H1 (cell line): ENCODE data around the gene SKOR2. TPM values are rescaled to one million over a fixed set of nuclear protein-coding genes. Genes with fewer than 3 reads are reported as not detected.

Source experiments
- CTCF ChIA-PET: fragments of 300-600 bp; sonication (Branson Sonifier 250); formaldehyde crosslinking; loops from one replicate; lab custom pipeline; 2021; ENCODE audit not compliant: partially characterized antibody; lab: Charles Lee
- POLR2A ChIA-PET: fragments of 300-600 bp; sonication (Branson Sonifier 250); formaldehyde crosslinking; loops from one replicate; lab custom pipeline; 2021; ENCODE audit warnings: inconsistent platforms; ENCODE audit not compliant: partially characterized antibody; lab: Charles Lee
- DNase-seq, 2 experiments: peaks; one replicate each; pipeline versions ENCODE4 v3.0.0 to v3.0.0-alpha.2; 2010 to 2022; ENCODE audit warnings: low spot score in 2 of 2, low read depth in 1 of 2, mixed read lengths in 1 of 2
- FAIRE-seq: peaks from 2 replicates; lab custom pipeline; 2011; peaks lifted over from hg19 to GRCh38; lab: Jason Lieb, UNC
- H2AFZ ChIP-seq: 2 replicates; pipeline ENCODE4 v1.8.1; 2012; ENCODE audit warnings: low read length, inconsistent platforms
- H2AK5ac ChIP-seq: 2 replicates; pipeline ENCODE4 v1.6.1; 2013; ENCODE audit warnings: low read depth, low read length
- H2BK120ac ChIP-seq: replicated peaks from 2 replicates; pipeline ENCODE3; 2013; ENCODE audit warnings: low read depth, low read length, inconsistent platforms
- H2BK12ac ChIP-seq: 2 replicates; pipeline ENCODE4 v1.6.1; 2013; ENCODE audit warnings: low read depth, low read length
- H2BK15ac ChIP-seq: 2 replicates; pipeline ENCODE4 v1.6.1; 2013; ENCODE audit warnings: low read length
- H2BK20ac ChIP-seq: 2 replicates; pipeline ENCODE4 v1.6.1; 2013; ENCODE audit warnings: low read length
- H2BK5ac ChIP-seq: 2 replicates; pipeline ENCODE4 v1.6.1; 2013; ENCODE audit warnings: low read depth, low read length
- H3K14ac ChIP-seq: 2 replicates; pipeline ENCODE4 v1.6.1; 2013; ENCODE audit warnings: inconsistent platforms; ENCODE audit not compliant: insufficient read length
- H3K18ac ChIP-seq: 2 replicates; pipeline ENCODE4 v1.6.1; 2013; ENCODE audit warnings: low read length; ENCODE audit errors: extremely low read depth
- H3K23ac ChIP-seq: 2 replicates; pipeline ENCODE4 v1.6.1; 2013; ENCODE audit warnings: inconsistent platforms; ENCODE audit not compliant: insufficient read length
- H3K23me2 ChIP-seq: 2 replicates; pipeline ENCODE4 v1.6.1; 2013; ENCODE audit warnings: low read depth, low read length
- H3K27ac ChIP-seq: 2 replicates; pipeline ENCODE4 v1.6.1; 2011; ENCODE audit warnings: low read depth, low read length, inconsistent platforms
- H3K27me3 ChIP-seq, 4 experiments: replicated peaks in 1 of 4; 1 replicate in 1 of 4; 2 replicates in 3 of 4; pipeline versions ENCODE4 v1.6.1 to v1.8.1; 2011 to 2013; ENCODE audit warnings: low read length in 3 of 4, mild to moderate bottlenecking in 3 of 4, inconsistent platforms in 2 of 4, mixed read lengths in 2 of 4, moderate library complexity in 1 of 4; ENCODE audit not compliant: control insufficient read depth in 3 of 4, insufficient read depth in 3 of 4; ENCODE audit errors: extremely low read depth in 1 of 4
- H3K36me3 ChIP-seq, 4 experiments: 2 replicates each; pipeline versions ENCODE4 v1.6.1 to v1.8.1; 2011 to 2013; ENCODE audit warnings: mild to moderate bottlenecking in 4 of 4, low read length in 3 of 4, moderate library complexity in 2 of 4, control low read depth in 1 of 4, inconsistent platforms in 1 of 4; ENCODE audit not compliant: insufficient read depth in 4 of 4, control insufficient read depth in 2 of 4
- H3K4ac ChIP-seq: replicated peaks from 2 replicates; pipeline ENCODE3; 2013; ENCODE audit warnings: low read length, low read depth, mixed read lengths, inconsistent platforms; ENCODE audit not compliant: insufficient read length
- H3K4me1 ChIP-seq, 4 experiments: replicated peaks in 1 of 4; 1 replicate in 1 of 4; 2 replicates in 3 of 4; pipeline versions ENCODE4 v1.6.1 to v1.8.1; 2011 to 2013; ENCODE audit warnings: low read length in 3 of 4, inconsistent platforms in 2 of 4, mixed read lengths in 1 of 4; ENCODE audit not compliant: insufficient read depth in 4 of 4, control insufficient read depth in 3 of 4
- H3K4me2 ChIP-seq, 2 experiments: 2 replicates each; pipeline versions ENCODE4 v1.6.1 to v1.8.1; 2011 to 2013; ENCODE audit warnings: low read depth in 2 of 2, low read length in 2 of 2, control low read depth in 1 of 2, inconsistent platforms in 1 of 2, mild to moderate bottlenecking in 1 of 2; ENCODE audit not compliant: insufficient read depth in 1 of 2
- H3K4me3 ChIP-seq, 4 experiments: fragments of 200-600, 300-600 bp in 1 of 4; sonication (generic), shearing (Covaris generic), sonication (Bioruptor Twin) in 1 of 4; 2 replicates each; pipeline versions ENCODE4 v1.5.1 to v1.8.1; 2011 to 2016; ENCODE audit warnings: low read length in 4 of 4, low read depth in 3 of 4, control low read depth in 2 of 4, inconsistent platforms in 2 of 4, mild to moderate bottlenecking in 2 of 4, mixed read lengths in 1 of 4, moderate library complexity in 1 of 4; ENCODE audit not compliant: insufficient read depth in 2 of 4; ENCODE audit errors: extremely low read depth in 1 of 4
- H3K56ac ChIP-seq: replicated peaks from 2 replicates; pipeline ENCODE3; 2013; ENCODE audit warnings: low read depth, mild to moderate bottlenecking, mixed read lengths, low read length, inconsistent platforms; ENCODE audit not compliant: insufficient read length
- H3K79me1 ChIP-seq: 2 replicates; pipeline ENCODE4 v1.6.1; 2013; ENCODE audit warnings: low read depth, low read length, control low read depth
- H3K79me2 ChIP-seq, 2 experiments: 2 replicates each; pipeline versions ENCODE4 v1.6.1 to v1.8.1; 2012 to 2013; ENCODE audit warnings: low read length in 2 of 2, mild to moderate bottlenecking in 2 of 2, inconsistent platforms in 1 of 2; ENCODE audit not compliant: insufficient read depth in 2 of 2, control insufficient read depth in 1 of 2
- H3K9ac ChIP-seq, 4 experiments: replicated peaks in 1 of 4; 1 replicate in 1 of 4; 2 replicates in 3 of 4; pipeline versions ENCODE4 v1.6.1 to v1.8.1; 2011 to 2013; ENCODE audit warnings: low read depth in 3 of 4, low read length in 3 of 4, control low read depth in 2 of 4, mild to moderate bottlenecking in 2 of 4, moderate library complexity in 2 of 4, inconsistent platforms in 1 of 4; ENCODE audit errors: extremely low read depth in 1 of 4
- H3K9me3 ChIP-seq, 2 experiments: 2 replicates each; pipeline versions ENCODE4 v1.6.1 to v1.8.1; 2012 to 2013; ENCODE audit warnings: mild to moderate bottlenecking in 2 of 2, moderate library complexity in 2 of 2, control low read depth in 1 of 2, inconsistent platforms in 1 of 2, low read depth in 1 of 2, low read length in 1 of 2, mixed read lengths in 1 of 2; ENCODE audit not compliant: insufficient read depth in 2 of 2
- H4K20me1 ChIP-seq, 2 experiments: replicated peaks in 1 of 2; 2 replicates each; pipeline versions ENCODE3 to v1.8.1; 2011 to 2013; ENCODE audit warnings: inconsistent platforms in 2 of 2, low read length in 2 of 2, mild to moderate bottlenecking in 1 of 2; ENCODE audit not compliant: insufficient read depth in 2 of 2, control insufficient read depth in 1 of 2
- H4K5ac ChIP-seq: 2 replicates; pipeline ENCODE4 v1.6.1; 2013; ENCODE audit warnings: low read length, low read depth, mixed read lengths, inconsistent platforms; ENCODE audit not compliant: insufficient read length
- H4K8ac ChIP-seq: 2 replicates; pipeline ENCODE4 v1.8.0; 2013; ENCODE audit warnings: mild to moderate bottlenecking, moderate library complexity, low read length, inconsistent platforms; ENCODE audit not compliant: insufficient read depth; ENCODE audit errors: extremely low read depth
- H4K91ac ChIP-seq: replicated peaks from 2 replicates; pipeline ENCODE3; 2013; ENCODE audit warnings: low read length, mixed read lengths, inconsistent platforms; ENCODE audit not compliant: insufficient read length
- EGR1 ChIP-seq: IDR thresholded peaks from 2 replicates; pipeline ENCODE4 v1.6.1; 2011; ENCODE audit warnings: low read depth, low read length, borderline replicate concordance
- EZH2 ChIP-seq: fragments of 200-600 bp; sonication (generic); IDR thresholded peaks from 2 replicates; pipeline ENCODE4 v1.7.1; 2012; ENCODE audit warnings: low read depth, mild to moderate bottlenecking, moderate library complexity, low read length, inconsistent platforms; ENCODE audit not compliant: severe bottlenecking
- RNF2 ChIP-seq: fragments of 200-900, 300-1000 bp; sonication (generic); IDR thresholded peaks from 2 replicates; pipeline ENCODE4 v1.7.1; 2016; ENCODE audit warnings: borderline replicate concordance, low read depth, mild to moderate bottlenecking, antibody characterized with exemption, low read length; ENCODE audit not compliant: poor library complexity, severe bottlenecking; ENCODE audit errors: missing control alignments
- SUZ12 ChIP-seq: fragments of 200-600 bp; sonication (generic); IDR thresholded peaks from 2 replicates; pipeline ENCODE4 v1.6.1; 2012; ENCODE audit warnings: mild to moderate bottlenecking, inconsistent platforms, low read length, moderate library complexity, mixed read lengths
- WGBS, 2 experiments: shearing (Covaris generic) in 1 of 2; methylation state at CpG; one replicate each; pipeline versions ENCODE4 v1.1.6 to v1.1.7; 2013 to 2015; ENCODE audit warnings: low lambda C conversion rate in 2 of 2, mixed read lengths in 2 of 2, inconsistent platforms in 1 of 2, low coverage in 1 of 2, missing lambda C conversion rate in 1 of 2; ENCODE audit not compliant: insufficient replicate concordance in 2 of 2, insufficient coverage in 1 of 2, insufficient read length in 1 of 2; ENCODE audit errors: extremely low coverage in 1 of 2, missing lambda C conversion rate in 1 of 2; 5-methylcytosine and 5-hydroxymethylcytosine counted together
- polyA plus RNA-seq, 7 experiments: library from polyadenylated mRNA; depleted of rRNA in 3 of 7; stranded (reverse) in 5 of 7; unstranded in 2 of 7; fragments of >200 nt in 5 of 7; fragments of 200-250 nt in 2 of 7; gene quantifications; 1 replicate in 5 of 7; 2 replicates in 1 of 7; 4 replicates in 1 of 7; pipeline versions ENCODE4 v1.2.1 to v1.2.3, GENCODE V29; 2011 to 2013; ENCODE audit warnings: missing spikeins in 2 of 7, mixed read lengths in 2 of 7
- total RNA-seq: library from RNA; stranded (reverse); fragmentation: NEBNext Ultra II Directional; extraction: Animal tissue kit (Norgen Biotek cat#: 25700); gene quantifications from 2 replicates; pipeline ENCODE4 v1.2.1, GENCODE V29; 2021

SKOR2 gene
- total and polyA plus RNA-seq, 2 of the 8 experiments (the other 6 are each of a cell fraction or from before 2014, with no cell fraction given) = 0.05 to 0.11 TPM

DNA sequence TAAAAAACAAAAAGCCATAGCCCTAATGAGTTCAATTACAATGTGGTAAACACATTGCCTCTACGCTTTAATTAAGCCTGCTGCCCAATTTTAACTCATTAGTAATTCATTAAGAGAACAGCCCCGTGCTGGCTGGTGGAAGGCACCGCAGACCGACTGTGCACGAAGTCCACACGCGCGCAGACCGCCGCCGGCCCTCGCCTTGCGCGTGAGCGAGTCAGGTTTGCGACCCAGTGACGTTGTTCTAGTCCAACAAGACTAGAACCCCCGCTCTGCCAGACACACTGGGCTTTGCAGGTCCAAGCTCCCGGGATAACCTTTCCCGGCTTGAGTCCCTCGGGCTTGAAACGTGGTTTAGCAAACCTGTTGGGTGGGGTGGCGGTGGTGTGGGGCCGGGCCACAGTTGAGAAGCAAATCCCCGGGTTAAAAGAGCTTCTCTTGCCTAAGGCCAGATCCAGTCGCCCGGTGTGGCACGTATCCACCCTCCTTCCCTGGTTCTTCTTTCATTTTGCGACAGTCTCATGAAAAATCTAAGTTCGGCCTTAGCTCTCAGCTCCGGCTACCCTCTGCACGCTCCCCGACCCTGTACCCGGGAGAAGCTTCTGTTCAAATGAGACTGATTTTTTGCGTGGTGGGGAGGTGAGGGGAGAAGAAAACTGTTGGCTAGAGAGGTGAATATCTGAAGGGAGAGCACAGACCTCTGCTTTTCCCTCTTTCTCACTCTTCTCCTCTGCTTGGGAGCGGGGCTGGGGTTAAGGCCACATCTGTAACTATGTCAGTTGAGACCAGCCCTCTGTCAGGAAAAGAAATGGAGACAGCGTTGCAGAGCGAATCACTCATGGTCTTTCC is 11.1 kb upstream of the SKOR2 start:
- ChIA-PET CTCF (interaction anchor here (0.6 to 10.0 kb wide), 24 partner anchors 9 to 494 kb away, joined by 3 to 146 read pairs (median 4); partner anchors contain the start of gene SKOR2), POLR2A (interaction anchor here (0.6 to 1.5 kb wide), 6 partner anchors 9 to 148 kb away, joined by 3 to 5 read pairs (median 3); partner anchors contain the start of gene HDHD2)
- peaks cover 6 to 12% of the 10 kb centered on the region in 2 experiments for H4K20me1 ChIP-seq
- peaks cover 66 to 92% (median 74%) of the 10 kb centered on the region in 4 experiments for H3K27me3 ChIP-seq
- H3K9ac ChIP-seq = no peak overlapping the region
- no peak overlapping the region for H3K14ac ChIP-seq
- peak in 1 of 2 experiments; percentile 56 for DNase-seq
- no peak overlapping the region for H3K56ac ChIP-seq
- H3K4me1 ChIP-seq = peaks cover 5 to 24% (median 16%) of the 10 kb centered on the region in 4 experiments
- H2BK20ac ChIP-seq = no peak overlapping the region
- H2BK120ac ChIP-seq = no peak overlapping the region
- no peak overlapping the region for H3K27ac ChIP-seq
- H2AK5ac ChIP-seq = no peak overlapping the region
- TF ChIP-seq RNF2 (peak; percentile 78), EZH2 (peak; percentile 98), SUZ12 (peak; percentile 97), EGR1 (no peak)
- 7% methylated on average over 38 of the region's 38 CpGs; no CpG with 5 or more reads in 1 of the 2 experiments for WGBS, 2 experiments
- no peak overlapping the region for H3K4ac ChIP-seq
- 0 out of 8 replicates have a peak, but pooled peaks cover 0 to 2% (median 0%) of the 10 kb centered on the region in 4 experiments for H3K36me3 ChIP-seq
- H3K79me1 ChIP-seq = no peaks in the 10 kb centered on the region
- peaks cover 14% of the 10 kb centered on the region; the same call in 1 of the 2 replicates for H3K23me2 ChIP-seq
- no peaks in the 10 kb centered on the region for H3K79me2 ChIP-seq
- H3K4me3 ChIP-seq = peak overlapping the region; percentile 55 to 84 (median 78); a peak in 7 of 8 replicates
- H3K4me2 ChIP-seq = peak overlapping the region; percentile 82 to 98
- no peak for FAIRE-seq
- no peak overlapping the region for H2BK15ac ChIP-seq
- H2BK12ac ChIP-seq = no peak overlapping the region; the same call in 1 of the 2 replicates
- H3K9me3 ChIP-seq = no peaks in the 10 kb centered on the region; a peak in 1 of 4 replicates
- no peak overlapping the region for H3K23ac ChIP-seq
- peak overlapping the region; percentile 94 for H2AFZ ChIP-seq
- H4K5ac ChIP-seq = no peak overlapping the region
- no peak overlapping the region for H4K91ac ChIP-seq
- no peak overlapping the region for H4K8ac ChIP-seq
- H3K18ac ChIP-seq = no peak overlapping the region; the same call in 1 of the 2 replicates
- no peak overlapping the region for H2BK5ac ChIP-seq
